ENCODE measurements around the gene MOB1B.

DNA sequence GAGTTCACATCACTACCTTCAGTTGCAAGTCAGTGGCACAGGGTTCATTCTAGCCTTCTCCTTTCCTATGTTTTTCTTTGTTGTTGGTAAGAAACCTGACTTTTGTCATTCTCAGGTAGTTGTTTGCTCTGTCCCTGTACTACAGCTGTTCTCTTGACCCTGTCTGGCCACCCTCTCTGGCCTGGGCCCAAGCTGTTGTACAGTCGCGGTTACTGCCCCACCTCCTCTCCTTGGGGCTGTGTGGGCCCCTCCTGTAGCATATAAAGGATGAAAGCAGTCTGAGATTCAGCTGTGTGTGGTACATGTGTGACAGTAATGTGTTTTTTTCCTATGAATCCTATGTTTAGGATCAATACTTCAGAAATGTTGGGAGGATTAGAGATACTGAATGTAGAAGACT, 12.5 kb downstream of the MOB1B start:
- TF ChIP-seq, protein P1, sequence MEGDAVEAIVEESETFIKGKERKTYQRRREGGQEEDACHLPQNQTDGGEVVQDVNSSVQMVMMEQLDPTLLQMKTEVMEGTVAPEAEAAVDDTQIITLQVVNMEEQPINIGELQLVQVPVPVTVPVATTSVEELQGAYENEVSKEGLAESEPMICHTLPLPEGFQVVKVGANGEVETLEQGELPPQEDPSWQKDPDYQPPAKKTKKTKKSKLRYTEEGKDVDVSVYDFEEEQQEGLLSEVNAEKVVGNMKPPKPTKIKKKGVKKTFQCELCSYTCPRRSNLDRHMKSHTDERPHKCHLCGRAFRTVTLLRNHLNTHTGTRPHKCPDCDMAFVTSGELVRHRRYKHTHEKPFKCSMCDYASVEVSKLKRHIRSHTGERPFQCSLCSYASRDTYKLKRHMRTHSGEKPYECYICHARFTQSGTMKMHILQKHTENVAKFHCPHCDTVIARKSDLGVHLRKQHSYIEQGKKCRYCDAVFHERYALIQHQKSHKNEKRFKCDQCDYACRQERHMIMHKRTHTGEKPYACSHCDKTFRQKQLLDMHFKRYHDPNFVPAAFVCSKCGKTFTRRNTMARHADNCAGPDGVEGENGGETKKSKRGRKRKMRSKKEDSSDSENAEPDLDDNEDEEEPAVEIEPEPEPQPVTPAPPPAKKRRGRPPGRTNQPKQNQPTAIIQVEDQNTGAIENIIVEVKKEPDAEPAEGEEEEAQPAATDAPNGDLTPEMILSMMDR (conservative IDR thresholded peaks at IDR 0.05 in 1 of 2, IDR thresholded peaks at IDR 0.05 in 1 of 2; ENCODE audit: extremely low read depth in 1 of 2, insufficient read depth in 1 of 2, low read depth in 1 of 2, low read length in 2 of 2) = no peak
- TF ChIP-seq EZH2 (IDR thresholded peaks at IDR 0.05; ENCODE audit: borderline replicate concordance, low read length) = no peak
